Mucosa of rectum (tissue), 2 donors: ENCODE results near the gene SUPT16H.
A peak's percentile ranks its signal among the peaks of the same experiment; 100 is the strongest.

Experiments
- H3K27ac ChIP-seq, 2 donors: one replicate each; pipeline ENCODE4 v1.7.0; 2013; ENCODE audit warnings: inconsistent platforms in 2 of 2, low read depth in 2 of 2, low read length in 2 of 2
- H3K27me3 ChIP-seq, 2 donors: one replicate each; pipeline ENCODE4 v1.7.0; 2013; ENCODE audit warnings: low read length in 2 of 2; ENCODE audit not compliant: control insufficient read depth in 2 of 2, insufficient read depth in 2 of 2
- H3K36me3 ChIP-seq, 2 donors: one replicate each; pipeline ENCODE4 v1.7.0; 2013; ENCODE audit warnings: low read length in 2 of 2; ENCODE audit not compliant: control insufficient read depth in 2 of 2, insufficient read depth in 2 of 2
- H3K4me1 ChIP-seq, 2 donors: one replicate each; pipeline ENCODE4 v1.7.0; 2013; ENCODE audit warnings: low read length in 2 of 2, mild to moderate bottlenecking in 1 of 2; ENCODE audit not compliant: control insufficient read depth in 2 of 2, insufficient read depth in 2 of 2
- H3K4me3 ChIP-seq, 2 donors: one replicate each; pipeline ENCODE4 v1.7.0; 2013; ENCODE audit warnings: low read length in 2 of 2
- H3K9ac ChIP-seq, 2 donors: one replicate each; pipeline ENCODE4 v1.7.0; 2013; ENCODE audit warnings: low read length in 2 of 2, low read depth in 1 of 2, mild to moderate bottlenecking in 1 of 2
- H3K9me3 ChIP-seq, 2 donors: one replicate each; pipeline ENCODE4 v1.7.0; 2013; ENCODE audit warnings: low read length in 2 of 2; ENCODE audit not compliant: control insufficient read depth in 2 of 2
- donor health status: healthy.
- donor health status: Normal muscosa, but diverticular disease.

Gene SUPT16H

DNA sequence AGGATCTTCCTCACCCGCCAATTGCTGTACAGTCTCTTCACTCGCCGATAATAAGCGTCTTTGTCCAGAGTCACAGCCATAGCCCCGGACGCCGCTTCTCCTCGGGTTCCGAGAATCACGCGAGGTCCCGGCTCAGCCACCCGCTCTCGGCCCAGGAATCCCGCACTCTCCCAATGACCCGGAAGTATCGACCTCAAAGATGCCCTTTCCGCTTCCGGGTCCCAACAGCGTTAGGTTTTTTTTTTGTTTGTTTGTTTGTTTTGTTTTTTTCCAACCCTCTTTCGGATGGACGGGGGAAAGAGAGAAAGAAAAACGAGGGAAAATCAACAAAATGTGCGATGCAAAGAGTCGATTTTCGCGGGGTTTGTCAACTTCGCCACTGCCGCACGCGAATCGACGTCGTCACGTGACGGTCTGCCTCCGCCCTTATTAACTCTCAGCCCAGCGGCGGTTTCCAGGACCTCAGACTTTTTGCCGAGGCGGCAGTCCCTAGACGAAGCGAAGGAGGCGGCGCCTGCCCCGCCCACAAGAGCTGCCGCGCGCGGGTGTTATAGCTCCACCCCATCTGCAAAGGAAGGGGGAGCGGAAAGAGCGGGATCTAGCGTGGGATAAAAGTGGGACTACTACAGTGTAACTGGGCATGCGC lies at the start of gene SUPT16H:
TSS of gene SUPT16H (minus strand) at position 172 of the 646 bp plus-strand sequence. CDS start at position 80, 92 bp downstream.
- H3K4me1 ChIP-seq: peaks cover 0 to 15% of the 10 kb centered on the region in 2 donors
- H3K27ac ChIP-seq: peak within 1 kb of the TSS; percentile 86 to 91
- H3K9me3 ChIP-seq: no peaks in the 10 kb centered on the region
- peak within 1 kb of the TSS; percentile 85 to 96 for H3K9ac ChIP-seq
- H3K4me3 ChIP-seq: peak within 1 kb of the TSS; percentile 94 to 99
- H3K27me3 ChIP-seq: no peaks in the 10 kb centered on the region
- peaks cover 8 to 16% of the 10 kb centered on the region in 2 donors for H3K36me3 ChIP-seq

DNA sequence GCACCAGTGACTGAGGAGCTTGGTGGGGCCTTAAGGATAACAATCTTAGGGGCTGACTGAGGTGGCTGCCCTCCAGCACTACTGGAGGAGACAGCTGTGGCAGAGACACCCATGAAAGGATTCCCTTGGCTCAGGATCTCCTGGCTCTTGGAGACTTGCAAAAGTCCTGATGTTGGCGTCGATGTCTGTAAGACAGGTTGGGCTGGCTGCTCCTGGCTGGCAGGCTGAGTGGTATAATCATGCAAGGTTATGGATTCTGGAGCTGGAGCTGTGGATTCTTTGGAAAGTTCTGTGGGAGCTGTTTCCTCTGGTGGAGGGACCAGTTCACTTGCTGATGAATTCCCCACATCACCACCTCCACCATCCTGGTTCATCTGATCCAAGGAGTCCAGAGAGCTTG lies 47.3 kb upstream of the SUPT16H start:
- Histone ChIP-seq H3K27me3 (no peaks in the 10 kb centered on the region), H3K36me3 (peaks cover 46 to 51% of the 10 kb centered on the region in 2 donors), H3K9me3 (no peaks in the 10 kb centered on the region), H3K27ac (no peak overlapping the region), H3K9ac (no peak overlapping the region), H3K4me1 (peaks cover 1 to 3% of the 10 kb centered on the region in 2 donors), H3K4me3 (no peak overlapping the region)

DNA sequence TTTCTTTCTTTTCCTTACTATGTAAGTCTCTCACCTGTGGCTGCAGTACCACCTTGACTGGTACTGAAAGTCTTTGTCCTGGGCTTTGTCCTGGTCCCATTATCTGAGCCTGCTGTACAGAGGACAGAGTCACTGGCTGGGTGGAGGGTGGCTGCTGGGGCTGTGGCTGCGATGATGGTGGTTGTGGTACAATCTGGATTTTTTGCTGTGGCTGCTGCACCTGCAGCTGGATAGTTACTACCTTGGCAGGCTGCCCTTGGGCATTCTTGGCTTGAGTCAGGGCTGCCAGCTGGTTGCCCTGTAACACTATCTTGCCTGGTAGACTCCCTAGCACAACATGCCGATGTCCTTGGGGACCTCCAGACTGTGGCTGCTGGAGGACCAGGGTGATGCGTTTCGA lies 45.1 kb upstream of the SUPT16H start:
- Histone ChIP-seq H3K9me3 (no peaks in the 10 kb centered on the region), H3K27ac (no peak overlapping the region), H3K36me3 (peaks cover 56 to 65% of the 10 kb centered on the region in 2 donors), H3K4me1 (no peaks in the 10 kb centered on the region), H3K27me3 (no peaks in the 10 kb centered on the region), H3K4me3 (no peak overlapping the region), H3K9ac (no peak overlapping the region)

DNA sequence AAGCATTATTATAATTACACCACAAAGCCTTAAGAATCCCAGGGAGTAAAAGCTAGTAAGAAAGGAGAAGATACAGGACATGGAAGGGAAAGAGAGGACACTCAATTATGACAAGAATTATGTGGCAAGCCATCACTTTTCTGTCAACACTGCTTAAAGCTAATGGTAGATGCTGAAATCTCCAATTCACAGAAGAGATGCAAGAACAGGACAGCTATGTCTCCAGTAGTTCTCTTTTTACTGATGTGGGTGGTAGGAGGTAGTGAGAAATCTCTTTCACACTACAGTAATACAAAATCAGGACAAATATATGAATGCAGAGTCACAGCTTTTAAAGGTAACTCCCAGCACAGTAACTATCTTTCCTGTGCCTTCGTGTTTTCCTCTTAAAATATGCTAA lies 42.9 kb upstream of the SUPT16H start:
- Histone ChIP-seq H3K27me3 (no peaks in the 10 kb centered on the region), H3K9ac (no peak overlapping the region), H3K4me1 (no peaks in the 10 kb centered on the region), H3K36me3 (peaks cover 69 to 86% of the 10 kb centered on the region in 2 donors), H3K27ac (no peak overlapping the region), H3K9me3 (no peaks in the 10 kb centered on the region), H3K4me3 (no peak overlapping the region)

DNA sequence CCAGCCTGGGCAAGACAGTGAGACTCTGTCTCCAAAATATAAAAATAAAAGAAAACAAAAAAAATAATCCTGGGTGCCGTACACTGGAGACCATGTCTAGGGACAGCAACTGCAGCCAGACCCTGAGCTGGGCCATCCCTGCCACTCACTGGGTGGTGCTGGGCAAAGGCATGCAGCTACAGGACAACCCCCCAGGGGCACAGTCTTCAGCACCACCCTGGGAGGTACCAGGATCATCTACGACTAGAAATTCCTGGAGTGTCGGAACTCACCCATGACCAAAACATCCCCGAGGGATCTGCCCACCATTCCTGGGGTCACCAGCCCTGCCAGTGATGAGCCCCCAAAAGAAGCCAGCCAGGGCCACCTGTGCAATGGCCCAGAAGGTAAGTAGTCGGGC lies 35.7 kb upstream of the SUPT16H start:
- no peaks in the 10 kb centered on the region for H3K9me3 ChIP-seq
- H3K4me3 ChIP-seq: no peak overlapping the region
- H3K27ac ChIP-seq: no peak overlapping the region
- no peaks in the 10 kb centered on the region for H3K27me3 ChIP-seq
- H3K36me3 ChIP-seq: peaks cover 42 to 56% of the 10 kb centered on the region in 2 donors
- H3K4me1 ChIP-seq: no peaks in the 10 kb centered on the region
- H3K9ac ChIP-seq: no peak overlapping the region

DNA sequence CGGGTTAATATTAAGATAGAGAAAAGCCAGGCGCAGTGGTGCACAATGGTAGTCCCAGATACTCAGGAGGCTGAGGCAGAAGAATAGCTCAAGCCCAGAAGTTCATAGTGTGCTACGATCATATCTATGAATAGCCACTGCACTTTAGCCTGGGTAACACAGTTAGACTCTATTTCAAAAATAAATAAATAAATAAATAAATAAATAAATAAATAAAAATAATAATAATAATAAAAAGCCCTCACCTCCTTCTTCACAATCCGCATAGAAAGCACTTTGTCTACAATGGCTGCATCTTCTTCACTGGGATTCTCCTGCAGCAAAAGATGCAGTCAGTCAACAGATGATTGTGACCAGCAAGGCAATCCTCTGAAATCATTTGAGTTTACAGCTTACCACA lies 31.5 kb upstream of the SUPT16H start:
- no peaks in the 10 kb centered on the region for H3K27me3 ChIP-seq
- peaks cover 46 to 61% of the 10 kb centered on the region in 2 donors for H3K36me3 ChIP-seq
- no peak overlapping the region for H3K9ac ChIP-seq
- H3K4me1 ChIP-seq: no peaks in the 10 kb centered on the region
- no peaks in the 10 kb centered on the region for H3K9me3 ChIP-seq
- no peak overlapping the region for H3K4me3 ChIP-seq
- no peak overlapping the region for H3K27ac ChIP-seq

DNA sequence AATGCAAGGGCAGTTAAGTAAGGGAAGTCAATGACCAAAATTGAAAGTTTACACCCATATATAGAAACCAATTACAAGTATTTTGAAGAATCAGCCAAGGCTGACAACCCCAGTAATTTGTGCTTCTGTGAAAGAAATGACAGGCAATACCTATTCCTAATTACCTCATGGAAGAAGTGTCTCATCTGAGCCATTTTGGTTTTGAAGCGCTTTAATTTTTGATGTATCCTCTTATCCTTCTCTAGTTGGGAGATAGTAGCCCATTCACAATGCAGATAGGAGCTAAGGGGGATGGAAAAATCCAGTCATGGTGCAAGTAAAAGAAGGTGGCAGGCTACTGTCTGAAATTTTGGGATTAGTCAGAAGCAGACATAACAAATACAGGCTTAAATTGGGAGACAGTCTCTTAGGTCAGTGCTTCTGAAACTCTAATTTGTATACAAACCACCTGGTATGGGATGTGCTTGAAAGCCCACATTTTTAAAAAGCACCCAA lies 30.4 kb upstream of the SUPT16H start:
- peaks cover 51 to 63% of the 10 kb centered on the region in 2 donors for H3K36me3 ChIP-seq

DNA sequence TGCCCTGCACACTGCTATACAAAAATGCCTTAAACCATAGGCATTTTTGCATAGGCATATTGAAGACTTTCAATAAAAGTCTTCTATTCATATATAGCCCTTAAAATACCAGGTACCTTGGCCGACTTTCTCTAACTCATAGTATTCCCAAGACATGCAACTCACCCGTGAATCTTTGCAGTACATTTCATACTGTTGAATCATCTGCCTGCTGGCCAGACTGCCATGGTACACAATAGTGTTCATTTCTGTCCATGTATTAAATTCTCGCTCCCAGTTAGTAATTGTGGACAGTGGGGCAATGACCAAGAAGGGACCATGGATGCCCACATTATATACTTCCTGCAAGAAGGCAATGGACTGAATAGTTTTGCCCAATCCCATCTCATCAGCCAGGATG lies 24.3 kb upstream of the SUPT16H start:
- Histone ChIP-seq H3K9ac (no peak overlapping the region), H3K9me3 (no peaks in the 10 kb centered on the region), H3K4me3 (no peak overlapping the region), H3K36me3 (peaks cover 78 to 83% of the 10 kb centered on the region in 2 donors), H3K27ac (no peak overlapping the region), H3K4me1 (no peaks in the 10 kb centered on the region), H3K27me3 (no peaks in the 10 kb centered on the region)

More for the DNA sequence above, 30.4 kb upstream of the SUPT16H start:
- Histone ChIP-seq H3K4me3 (no peak overlapping the region), H3K9ac (no peak overlapping the region), H3K27me3 (no peaks in the 10 kb centered on the region), H3K27ac (no peak overlapping the region), H3K9me3 (no peaks in the 10 kb centered on the region), H3K4me1 (no peaks in the 10 kb centered on the region)

DNA sequence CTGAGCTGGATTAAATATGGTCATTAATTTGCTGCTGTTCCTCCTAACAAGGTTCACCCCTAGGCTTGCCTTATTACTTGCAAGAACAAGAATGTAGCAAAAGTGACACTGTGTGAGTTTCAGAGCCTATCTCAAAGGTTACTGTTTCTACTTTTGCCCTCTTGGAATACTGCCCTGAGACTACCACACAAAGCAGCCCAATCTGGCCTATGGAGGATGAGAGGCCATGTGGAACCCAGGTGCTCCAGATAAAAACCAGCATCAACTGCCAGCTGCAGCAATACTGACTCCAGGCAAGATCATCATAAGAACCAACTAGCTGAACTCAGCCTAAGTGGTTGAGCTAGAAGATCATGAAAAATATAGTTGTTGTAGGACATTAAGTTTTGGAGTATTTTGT lies 22.4 kb upstream of the SUPT16H start:
- Histone ChIP-seq H3K9me3 (no peaks in the 10 kb centered on the region), H3K4me3 (no peak overlapping the region), H3K27ac (no peak overlapping the region), H3K9ac (no peak overlapping the region), H3K27me3 (no peaks in the 10 kb centered on the region), H3K4me1 (no peaks in the 10 kb centered on the region), H3K36me3 (peaks cover 86 to 90% of the 10 kb centered on the region in 2 donors)

DNA sequence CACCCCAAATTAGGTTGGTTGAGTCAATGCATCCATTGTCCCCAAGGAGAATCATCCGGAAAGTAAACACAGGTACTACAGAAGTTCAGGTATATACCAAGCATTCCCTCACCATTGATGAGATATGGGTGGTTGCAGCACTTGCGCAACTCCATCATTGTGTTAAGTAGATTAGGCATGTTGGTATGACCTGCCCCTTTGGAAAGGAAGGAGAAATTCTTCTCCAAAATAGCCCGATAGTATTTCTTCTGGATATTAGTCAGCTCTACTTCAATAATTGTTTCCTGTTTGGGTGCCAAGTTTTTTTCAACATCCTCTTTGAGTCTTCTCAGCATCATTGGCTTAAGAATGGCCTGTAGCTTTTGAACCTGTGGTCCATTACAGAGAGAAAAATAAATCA lies 21.3 kb upstream of the SUPT16H start:
- H3K9ac ChIP-seq: no peak overlapping the region
- peaks cover 87 to 91% of the 10 kb centered on the region in 2 donors for H3K36me3 ChIP-seq
- no peaks in the 10 kb centered on the region for H3K9me3 ChIP-seq
- no peak overlapping the region for H3K4me3 ChIP-seq
- no peaks in the 10 kb centered on the region for H3K4me1 ChIP-seq
- H3K27me3 ChIP-seq: no peaks in the 10 kb centered on the region
- H3K27ac ChIP-seq: no peak overlapping the region
